Keratinocyte (primary cell): Measurements from ENCODE around the gene ZNF732. TPM values are rescaled to one million over a fixed set of nuclear protein-coding genes. Genes with fewer than 3 reads are reported as not detected.

Source experiments
- DNase-seq: peaks from one replicate; pipeline ENCODE4 v3.0.0-alpha.2; 2011; ENCODE audit warnings: low read depth, missing footprints, low spot score
- FAIRE-seq: peaks from 2 replicates; lab custom pipeline; 2011; peaks lifted over from hg19 to GRCh38; lab: Jason Lieb, UNC
- H2AFZ ChIP-seq: 2 replicates; pipeline ENCODE4 v1.6.0; 2012; ENCODE audit warnings: low read length, control low read depth, inconsistent platforms; ENCODE audit not compliant: control insufficient read depth
- H3K27ac ChIP-seq: 2 replicates; pipeline ENCODE4 v1.5.1; 2011; ENCODE audit warnings: low read length; ENCODE audit not compliant: control insufficient read depth, insufficient read depth
- H3K27me3 ChIP-seq: 3 replicates; pipeline ENCODE4 v1.6.0; 2011; ENCODE audit warnings: low read length; ENCODE audit not compliant: control insufficient read depth, insufficient read depth; ENCODE audit errors: extremely low read depth
- H3K36me3 ChIP-seq, 2 experiments: 2 replicates in 1 of 2; 3 replicates in 1 of 2; pipeline ENCODE4 v1.5.1; 2011; ENCODE audit warnings: low read length in 2 of 2, mild to moderate bottlenecking in 1 of 2; ENCODE audit not compliant: control insufficient read depth in 2 of 2, insufficient read depth in 2 of 2; ENCODE audit errors: extremely low read depth in 1 of 2
- H3K4me1 ChIP-seq: 3 replicates; pipeline ENCODE4 v1.5.1; 2011; ENCODE audit warnings: low read length; ENCODE audit not compliant: control insufficient read depth, insufficient read depth; ENCODE audit errors: extremely low read depth
- H3K4me2 ChIP-seq: 3 replicates; pipeline ENCODE4 v1.6.0; 2011; ENCODE audit warnings: low read depth, low read length; ENCODE audit not compliant: control insufficient read depth, insufficient read depth; ENCODE audit errors: extremely low read depth
- H3K4me3 ChIP-seq, 3 experiments: fragments of 200-600 bp in 1 of 3; sonication (generic) in 1 of 3; 2 replicates in 2 of 3; 3 replicates in 1 of 3; pipeline ENCODE4 v1.5.1; 2011 to 2016; ENCODE audit warnings: low read length in 3 of 3, mild to moderate bottlenecking in 3 of 3, control low read depth in 2 of 3, inconsistent platforms in 1 of 3, low read depth in 1 of 3, mixed read lengths in 1 of 3, mixed run types in 1 of 3, moderate library complexity in 1 of 3; ENCODE audit not compliant: control insufficient read depth in 2 of 3, insufficient read depth in 2 of 3; ENCODE audit errors: extremely low read depth in 1 of 3
- H3K79me2 ChIP-seq: 2 replicates; pipeline ENCODE4 v1.6.0; 2012; ENCODE audit warnings: low read length; ENCODE audit not compliant: control insufficient read depth, insufficient read depth
- H3K9ac ChIP-seq: 3 replicates; pipeline ENCODE4 v1.6.0; 2011; ENCODE audit warnings: low read length; ENCODE audit not compliant: control insufficient read depth, insufficient read depth; ENCODE audit errors: extremely low read depth
- H3K9me1 ChIP-seq: 3 replicates; pipeline ENCODE4 v1.6.0; 2011; ENCODE audit warnings: low read length; ENCODE audit not compliant: control insufficient read depth, insufficient read depth; ENCODE audit errors: extremely low read depth
- H3K9me3 ChIP-seq: 2 replicates; pipeline ENCODE4 v1.5.1; 2012; ENCODE audit warnings: low read depth, low read length; ENCODE audit not compliant: control insufficient read depth
- H4K20me1 ChIP-seq: 3 replicates; pipeline ENCODE4 v1.6.0; 2011; ENCODE audit warnings: low read length; ENCODE audit not compliant: control insufficient read depth, insufficient read depth; ENCODE audit errors: extremely low read depth
- CTCF ChIP-seq, 3 experiments: IDR thresholded peaks in 1 of 3; conservative IDR thresholded peaks in 1 of 3; optimal IDR thresholded peaks in 1 of 3; 2 replicates in 2 of 3; 3 replicates in 1 of 3; pipeline versions ENCODE3 to v1.5.1; 2011; ENCODE audit warnings: low read length in 3 of 3, mild to moderate bottlenecking in 3 of 3, moderate library complexity in 2 of 3, control low read depth in 1 of 3, inconsistent platforms in 1 of 3; ENCODE audit not compliant: insufficient read depth in 2 of 3; ENCODE audit errors: extremely low read depth in 1 of 3
- EZH2 ChIP-seq: IDR thresholded peaks from one replicate; pipeline ENCODE4 v1.6.1; 2012; ENCODE audit warnings: inconsistent platforms, mild to moderate bottlenecking, low read length, moderate library complexity
- dilution Hi-C: fragments of 300-500 bp; cut with MboI; formaldehyde crosslinking; loops from one replicate; pipeline ENCODE4 v1.7.0; 2020; ENCODE audit warnings: low sequenced_read_pairs; ENCODE audit not compliant: extremely low pct_ligation_motif_present
- polyA plus RNA-seq, 5 experiments: library from polyadenylated mRNA; depleted of rRNA in 3 of 5; stranded (reverse) in 3 of 5; stranded (forward) in 1 of 5; unstranded in 1 of 5; fragments of >200 nt; gene quantifications; 1 replicate in 1 of 5; 2 replicates in 3 of 5; 3 replicates in 1 of 5; pipeline versions ENCODE4 v1.2.1 to v1.2.3, GENCODE V29; 2011 to 2012; ENCODE audit warnings: missing spikeins in 2 of 5, low read depth in 1 of 5, low replicate concordance in 1 of 5

ZNF732 gene
- polyA plus RNA-seq, 1 donor (not counting 4 experiments of a cell fraction or from before 2014, with no cell fraction given): 1.2 TPM

- H3K9me1 ChIP-seq: no peaks in the 10 kb centered on the region
- H3K4me2 ChIP-seq: peak overlapping the region; percentile 89
- dilution Hi-C loops: no loop called here
- H2AFZ ChIP-seq: no peak overlapping the region
- peaks cover 43% of the 10 kb centered on the region for H3K79me2 ChIP-seq
- no peaks in the 10 kb centered on the region for H3K27me3 ChIP-seq
- DNase-seq (no peak), FAIRE-seq (peak; percentile 49)
- peaks cover 0 to 4% of the 10 kb centered on the region in 2 experiments for H3K36me3 ChIP-seq
- peak overlapping the region; percentile 84 for H3K9ac ChIP-seq
- TF ChIP-seq EZH2 (no peak), CTCF (optimal IDR thresholded peaks at IDR 0.05 in 1 of 3, IDR thresholded peaks at IDR 0.05 in 1 of 3, conservative IDR thresholded peaks at IDR 0.05 in 1 of 3; ENCODE audit: extremely low read depth in 1 of 3, insufficient read depth in 2 of 3, low read length in 3 of 3) (no peak)
- no peak overlapping the region for H3K27ac ChIP-seq
- H3K4me3 ChIP-seq: peak overlapping the region; percentile 84 to 93 (median 88)
- H3K9me3 ChIP-seq: peaks cover 5% of the 10 kb centered on the region
- peaks cover 9% of the 10 kb centered on the region for H3K4me1 ChIP-seq
- no peaks in the 10 kb centered on the region for H4K20me1 ChIP-seq
Observed at GRCh38 chr4:338759-339097, 33.5 kb upstream of the ZNF732 start.

- DNase-seq: no peak
- H3K9ac ChIP-seq: peak overlapping the region; percentile 84
- H2AFZ ChIP-seq: peak overlapping the region; percentile 96
Observed at GRCh38 chr4:337932-338758, 32.9 kb upstream of the ZNF732 start.

More at GRCh38 chr4:337932-338758, 32.9 kb upstream of the ZNF732 start:
- H3K4me3 ChIP-seq: peak overlapping the region; percentile 84 to 93 (median 88)
- peak overlapping the region; percentile 89 for H3K4me2 ChIP-seq
- H3K27me3 ChIP-seq: no peaks in the 10 kb centered on the region
- dilution Hi-C loops: no loop called here
- H3K79me2 ChIP-seq: peaks cover 41% of the 10 kb centered on the region
- peak overlapping the region; percentile 69 for H3K27ac ChIP-seq
- H3K9me3 ChIP-seq: peaks cover 5% of the 10 kb centered on the region
- peaks cover 9% of the 10 kb centered on the region for H3K4me1 ChIP-seq
- FAIRE-seq: no peak
- H3K36me3 ChIP-seq: peaks cover 0 to 4% of the 10 kb centered on the region in 2 experiments
- no peak for TF ChIP-seq CTCF (optimal IDR thresholded peaks at IDR 0.05 in 1 of 3, IDR thresholded peaks at IDR 0.05 in 1 of 3, conservative IDR thresholded peaks at IDR 0.05 in 1 of 3; ENCODE audit: extremely low read depth in 1 of 3, insufficient read depth in 2 of 3, low read length in 3 of 3)
- TF ChIP-seq EZH2: no peak
- H4K20me1 ChIP-seq: no peaks in the 10 kb centered on the region
- H3K9me1 ChIP-seq: no peaks in the 10 kb centered on the region
